Mesendoderm (in vitro differentiated cells): ENCODE data around the gene FGR.
A peak's percentile ranks its signal among the peaks of the same experiment; 100 is the strongest.
"Not testable (repeated sequence)": the region's sequence is repeated elsewhere in the genome, so short reads cannot be mapped to it uniquely, and the experiment has no call there.

Source experiments
- DNase-seq: peaks from one replicate; pipeline ENCODE4 v3.0.0; 2013
- H2AK5ac ChIP-seq: 2 replicates; pipeline ENCODE4 v1.6.1; 2013; ENCODE audit warnings: low read length, inconsistent platforms
- H2BK120ac ChIP-seq: 2 replicates; pipeline ENCODE4 v1.6.1; 2013; ENCODE audit warnings: low read depth, mild to moderate bottlenecking, low read length, moderate library complexity, mixed read lengths
- H2BK15ac ChIP-seq: replicated peaks from 2 replicates; pipeline ENCODE4 v1.6.1; 2013; ENCODE audit warnings: low read depth, mild to moderate bottlenecking, moderate library complexity
- H2BK5ac ChIP-seq: 2 replicates; pipeline ENCODE4 v1.6.1; 2013; ENCODE audit warnings: low read length, inconsistent platforms
- H3K18ac ChIP-seq: 2 replicates; pipeline ENCODE4 v1.6.1; 2013; ENCODE audit warnings: mild to moderate bottlenecking, low read length, mixed read lengths
- H3K23ac ChIP-seq: one replicate; pipeline ENCODE4 v1.6.1; 2013; ENCODE audit warnings: low read length
- H3K27ac ChIP-seq: 2 replicates; pipeline ENCODE4 v1.5.1; 2013; ENCODE audit warnings: low read depth, mild to moderate bottlenecking, inconsistent platforms, low read length, moderate library complexity
- H3K27me3 ChIP-seq: 2 replicates; pipeline ENCODE4 v1.6.1; 2013; ENCODE audit warnings: low read length, control low read depth, mild to moderate bottlenecking, inconsistent platforms; ENCODE audit not compliant: insufficient read depth, poor library complexity
- H3K36me3 ChIP-seq: 2 replicates; pipeline ENCODE4 v1.6.1; 2013; ENCODE audit warnings: low read length, inconsistent platforms; ENCODE audit not compliant: control insufficient read depth, insufficient read depth
- H3K4ac ChIP-seq: one replicate; pipeline ENCODE4 v1.6.1; 2013; ENCODE audit warnings: low read depth, mild to moderate bottlenecking, low read length, moderate library complexity
- H3K4me1 ChIP-seq: 2 replicates; pipeline ENCODE4 v1.6.1; 2013; ENCODE audit warnings: low read depth, low read length, inconsistent platforms; ENCODE audit not compliant: control insufficient read depth
- H3K4me2 ChIP-seq: 2 replicates; pipeline ENCODE4 v1.6.1; 2013; ENCODE audit warnings: low read length
- H3K4me3 ChIP-seq: 2 replicates; pipeline ENCODE4 v1.5.1; 2013; ENCODE audit warnings: mild to moderate bottlenecking, low read length
- H3K56ac ChIP-seq: one replicate; pipeline ENCODE4 v1.6.1; 2013; ENCODE audit warnings: low read length
- H3K79me1 ChIP-seq: 2 replicates; pipeline ENCODE4 v1.6.1; 2013; ENCODE audit warnings: low read length, inconsistent platforms
- H3K79me2 ChIP-seq: 2 replicates; pipeline ENCODE4 v1.6.1; 2013; ENCODE audit warnings: mild to moderate bottlenecking, low read length; ENCODE audit not compliant: control insufficient read depth, insufficient read depth
- H3K9ac ChIP-seq: 2 replicates; pipeline ENCODE4 v1.6.1; 2013; ENCODE audit warnings: low read length, inconsistent platforms
- H4K5ac ChIP-seq: one replicate; pipeline ENCODE4 v1.6.1; 2013; ENCODE audit warnings: low read length
- H4K8ac ChIP-seq: one replicate; pipeline ENCODE4 v1.6.1; 2013; ENCODE audit warnings: low read depth, mild to moderate bottlenecking, control low read depth, low read length, moderate library complexity
- WGBS: extraction: QIAGEN DNeasy Blood & Tissue Kit; methylation state at CpG from one replicate; pipeline ENCODE4 v1.1.7; 2013; ENCODE audit warnings: low lambda C conversion rate, missing lambda C conversion rate; ENCODE audit not compliant: insufficient coverage; ENCODE audit errors: extremely low coverage; 5-methylcytosine and 5-hydroxymethylcytosine counted together

FGR gene

GRCh38 chr1:27644369-27645070 lies 9.5 kb upstream of the FGR start:
- Histone ChIP-seq H4K5ac (no peak overlapping the region), H3K18ac (no peak overlapping the region), H3K79me2 (no peaks in the 10 kb centered on the region), H3K23ac (no peak overlapping the region), H3K9ac (no peak overlapping the region), H4K8ac (no peak overlapping the region), H3K36me3 (no peaks in the 10 kb centered on the region), H3K4me1 (no peaks in the 10 kb centered on the region), H3K4ac (no peak overlapping the region), H3K4me2 (no peak overlapping the region), H2BK5ac (no peak overlapping the region), H3K56ac (no peak overlapping the region), H3K27me3 (no peaks in the 10 kb centered on the region), H3K4me3 (no peak overlapping the region), H3K27ac (no peak overlapping the region), H2BK15ac (no peak overlapping the region), H2BK120ac (no peak overlapping the region), H3K79me1 (no peaks in the 10 kb centered on the region), H2AK5ac (no peak overlapping the region)
- no peak for DNase-seq
- no CpG with 5 or more reads among the region's 5 CpGs for WGBS

- Histone ChIP-seq H2BK120ac (no peak overlapping the region), H3K36me3 (no peaks in the 10 kb centered on the region), H2AK5ac (no peak overlapping the region), H4K5ac (no peak overlapping the region), H3K4me2 (no peak overlapping the region), H3K23ac (no peak overlapping the region), H2BK5ac (no peak overlapping the region), H4K8ac (no peak overlapping the region), H3K27me3 (no peaks in the 10 kb centered on the region), H3K9ac (no peak overlapping the region), H3K79me2 (no peaks in the 10 kb centered on the region), H3K4me1 (no peaks in the 10 kb centered on the region), H3K4ac (no peak overlapping the region), H3K79me1 (no peaks in the 10 kb centered on the region), H3K4me3 (no peak overlapping the region), H3K18ac (no peak overlapping the region), H3K56ac (no peak overlapping the region), H3K27ac (no peak overlapping the region), H2BK15ac (no peak overlapping the region)
- DNase-seq, result peak; percentile 85
- no CpG with 5 or more reads among the region's 13 CpGs for WGBS
Measured at GRCh38 chr1:27643600-27644368, 8.8 kb upstream of the FGR start.

DNA sequence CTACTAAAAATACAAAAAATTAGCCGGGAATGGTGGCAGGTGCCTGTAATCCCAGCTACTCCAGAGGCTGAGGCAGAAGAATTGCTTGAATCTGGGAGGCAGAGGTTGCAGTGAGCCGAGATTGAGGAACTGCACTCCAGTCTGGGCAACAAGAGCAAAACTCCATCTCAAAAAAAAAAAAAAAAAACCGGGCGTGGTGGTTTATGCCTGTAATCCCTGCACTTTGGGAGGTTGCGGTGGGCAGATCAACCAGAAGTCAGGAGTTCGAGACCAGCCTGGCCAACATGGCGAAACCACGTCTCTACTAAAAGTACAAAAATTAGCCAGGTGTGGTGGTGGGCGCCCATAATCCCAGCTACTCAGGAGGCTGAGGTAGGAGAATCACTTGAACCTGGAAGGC lies 5.5 kb upstream of the FGR start:
- not testable (repeated sequence) for H2BK120ac ChIP-seq, H3K27me3 ChIP-seq, H3K9ac ChIP-seq, H2BK5ac ChIP-seq, H3K4ac ChIP-seq, H3K79me1 ChIP-seq, DNase-seq, H3K56ac ChIP-seq, H3K36me3 ChIP-seq, H3K4me1 ChIP-seq, H2BK15ac ChIP-seq, H3K18ac ChIP-seq, H2AK5ac ChIP-seq, H3K79me2 ChIP-seq, H3K4me3 ChIP-seq, H4K8ac ChIP-seq, H3K23ac ChIP-seq, H4K5ac ChIP-seq, H3K4me2 ChIP-seq, H3K27ac ChIP-seq
- WGBS, result no CpG with 5 or more reads among the region's 9 CpGs

DNA sequence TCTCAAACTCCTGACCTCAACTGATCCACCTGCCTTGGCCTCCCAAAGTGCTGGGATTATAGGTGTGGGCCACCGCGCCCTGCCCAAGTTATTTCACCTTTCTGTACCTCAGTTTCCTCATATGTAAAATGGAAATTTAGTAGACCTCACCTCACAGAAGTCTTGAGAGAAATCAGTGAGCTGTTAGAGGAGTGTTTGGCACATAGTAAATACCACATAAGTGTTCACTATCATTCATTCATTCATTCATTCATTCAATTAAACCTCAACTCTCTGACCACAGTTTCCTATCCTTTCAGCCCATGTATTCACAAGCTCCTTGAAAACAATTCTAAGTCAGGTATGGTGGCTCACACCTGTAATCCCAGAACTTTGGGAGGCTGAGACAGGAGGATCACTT lies 3.8 kb upstream of the FGR start:
- Histone ChIP-seq H2BK15ac (no peak overlapping the region), H3K4ac (no peak overlapping the region), H3K56ac (no peak overlapping the region), H3K27me3 (peaks cover 15% of the 10 kb centered on the region), H4K5ac (no peak overlapping the region), H3K36me3 (no peaks in the 10 kb centered on the region), H3K79me2 (no peaks in the 10 kb centered on the region), H3K23ac (no peak overlapping the region), H3K18ac (no peak overlapping the region), H3K9ac (no peak overlapping the region), H2BK5ac (no peak overlapping the region), H3K4me2 (no peak overlapping the region), H3K27ac (no peak overlapping the region), H4K8ac (no peak overlapping the region), H3K4me1 (no peaks in the 10 kb centered on the region), H3K79me1 (no peaks in the 10 kb centered on the region), H2BK120ac (no peak overlapping the region), H3K4me3 (no peak overlapping the region), H2AK5ac (no peak overlapping the region)
- DNase-seq, result no peak
- no CpG with 5 or more reads among the region's 2 CpGs for WGBS

- H3K18ac ChIP-seq, result no peak overlapping the region
- no CpG with 5 or more reads among the region's 5 CpGs for WGBS
Measured at GRCh38 chr1:27638047-27638734, 3.2 kb upstream of the FGR start.

More at GRCh38 chr1:27638047-27638734, 3.2 kb upstream of the FGR start:
- no peaks in the 10 kb centered on the region for H3K79me1 ChIP-seq
- no peaks in the 10 kb centered on the region for H3K4me1 ChIP-seq
- no peaks in the 10 kb centered on the region for H3K79me2 ChIP-seq
- H3K23ac ChIP-seq, result no peak overlapping the region
- no peak overlapping the region for H3K4me2 ChIP-seq
- H4K5ac ChIP-seq, result no peak overlapping the region
- no peak overlapping the region for H3K9ac ChIP-seq
- no peak overlapping the region for H3K4me3 ChIP-seq
- DNase-seq, result no peak
- no peak overlapping the region for H4K8ac ChIP-seq
- no peak overlapping the region for H3K4ac ChIP-seq
- peaks cover 18% of the 10 kb centered on the region for H3K27me3 ChIP-seq
- H3K36me3 ChIP-seq, result no peaks in the 10 kb centered on the region
- H3K56ac ChIP-seq, result no peak overlapping the region
- H2BK5ac ChIP-seq, result no peak overlapping the region
- H2AK5ac ChIP-seq, result no peak overlapping the region
- H2BK15ac ChIP-seq, result no peak overlapping the region
- no peak overlapping the region for H2BK120ac ChIP-seq
- H3K27ac ChIP-seq, result no peak overlapping the region
